Stimulated activated CD8-positive, alpha-beta memory T cell treated with anti-CD3 and anti-CD28 coated beads, Interleukin-2, amount 100 ng/mL, for 1 hour (primary cell): ENCODE data around the gene RNF224.
A peak's percentile ranks its signal among the peaks of the same experiment; 100 is the strongest.

ENCODE experiments used
- DNase-seq, 2 donors: peaks; one replicate each; pipeline ENCODE4 v3.0.0-alpha.2; 2020; ENCODE audit warnings: low read depth in 2 of 2

Gene RNF224

DNA sequence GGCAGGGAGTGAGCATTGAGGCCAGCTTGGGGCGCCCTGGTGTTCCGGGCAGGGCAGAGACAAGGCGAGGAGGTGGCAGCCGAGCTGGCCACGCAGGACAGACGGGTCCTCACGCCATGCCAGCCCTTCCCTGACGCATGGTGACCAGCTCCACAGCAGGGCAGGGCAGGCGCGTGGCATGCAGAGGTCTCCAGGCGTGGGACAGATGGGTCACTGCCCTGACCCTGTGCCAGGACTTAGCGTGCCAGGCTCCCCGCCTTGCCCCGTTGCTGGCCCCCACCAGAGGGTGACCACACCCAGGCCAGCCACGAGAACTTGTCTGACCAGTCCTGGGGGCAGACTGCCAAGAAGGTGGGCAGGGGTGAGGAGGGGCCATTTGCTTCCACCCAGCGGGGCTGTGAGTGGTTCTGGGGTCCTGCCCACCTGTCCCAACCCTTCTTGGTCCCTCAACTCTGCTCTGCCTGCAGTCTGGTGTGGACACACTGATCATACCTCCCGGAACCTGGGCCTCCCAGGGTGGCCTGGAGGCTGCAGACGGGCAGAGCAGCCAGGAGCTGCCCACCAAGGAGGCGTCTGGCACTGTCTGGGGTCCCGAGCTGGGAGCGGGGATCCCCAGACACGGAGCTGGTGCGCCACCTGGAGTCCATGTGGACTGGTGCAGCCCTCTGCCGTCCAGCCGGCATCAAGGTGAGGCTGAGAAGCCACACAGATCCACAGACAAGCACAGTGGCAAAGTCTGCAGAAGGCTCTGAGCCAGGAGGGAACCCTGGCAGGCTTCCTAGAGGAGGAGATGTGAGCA, at the start of gene RNF224:
TSS of gene RNF224 (plus strand) at position 449 of the 799 bp plus-strand sequence. CDS start 834 bp downstream, outside the sequence.
- DNase-seq: peak; percentile 60 to 72

DNA sequence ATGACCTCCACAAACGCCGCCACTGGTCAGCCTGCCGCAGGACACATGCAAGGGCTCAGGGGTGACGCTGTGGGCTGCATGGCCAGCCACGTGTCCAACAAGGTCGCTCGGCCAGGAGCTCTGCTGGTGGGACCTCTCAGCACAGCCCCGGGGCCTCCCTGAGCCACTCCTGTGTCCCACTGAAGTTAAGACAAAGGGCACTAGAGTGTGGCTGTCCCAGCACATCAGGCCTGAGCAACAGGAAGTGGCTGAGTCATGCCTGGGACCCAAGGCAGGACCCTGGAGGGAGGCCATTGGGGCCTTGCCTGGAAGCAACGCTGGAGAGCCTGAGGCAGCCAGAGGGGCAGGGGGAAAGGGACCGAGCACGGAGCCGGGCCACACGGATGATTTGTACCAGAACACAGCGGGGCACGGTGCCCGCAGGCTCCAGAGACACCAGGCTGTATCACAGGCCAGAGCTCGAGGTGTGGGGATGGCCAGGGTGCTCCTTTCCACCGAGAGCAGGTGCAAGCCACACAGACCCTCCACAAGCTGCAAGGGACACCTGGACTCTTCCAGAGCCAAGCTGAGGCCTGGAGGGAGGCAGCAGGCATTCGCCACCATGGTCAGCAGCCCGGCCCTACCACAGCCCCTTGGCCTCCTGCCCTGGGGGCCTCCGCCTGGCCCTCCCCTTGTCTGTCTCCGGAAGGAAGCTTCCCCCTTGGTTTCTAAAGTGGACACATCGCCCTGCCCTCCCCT, 48.9 kb upstream of the RNF224 start:
- no peak for DNase-seq

DNA sequence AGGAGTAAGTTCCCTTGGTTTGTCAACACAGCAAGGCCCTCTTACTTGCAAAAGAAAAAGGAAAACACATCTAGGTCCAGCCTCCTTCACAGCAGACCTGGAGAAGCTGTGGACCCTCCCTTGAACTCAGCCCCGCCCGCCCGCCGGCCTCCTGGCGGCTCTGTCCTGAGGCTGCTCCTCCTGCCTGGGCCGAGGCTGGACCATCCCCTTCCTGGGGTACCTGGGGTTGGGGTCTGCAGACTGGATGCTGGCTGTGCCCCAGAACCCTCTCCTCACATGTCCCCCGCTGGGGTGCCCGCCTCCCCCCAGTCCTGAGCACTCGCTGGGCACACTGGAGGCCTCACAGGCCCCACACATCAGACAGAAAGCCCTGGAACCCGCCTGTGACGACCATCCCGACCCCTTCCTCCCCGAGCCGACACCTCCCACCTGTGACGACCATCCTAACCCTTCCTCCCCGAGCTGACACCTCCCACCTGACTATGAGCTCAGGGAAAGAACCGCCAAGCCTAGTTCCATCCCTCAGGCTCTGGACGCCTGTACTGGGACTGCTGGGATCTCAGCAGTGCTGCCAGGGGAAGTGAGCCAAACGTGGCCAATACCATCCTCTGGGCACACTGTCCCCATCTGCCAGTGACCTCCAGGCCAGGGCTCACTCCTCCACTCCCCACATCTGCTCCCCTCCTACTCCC, 48.2 kb upstream of the RNF224 start:
- DNase-seq: no peak

DNA sequence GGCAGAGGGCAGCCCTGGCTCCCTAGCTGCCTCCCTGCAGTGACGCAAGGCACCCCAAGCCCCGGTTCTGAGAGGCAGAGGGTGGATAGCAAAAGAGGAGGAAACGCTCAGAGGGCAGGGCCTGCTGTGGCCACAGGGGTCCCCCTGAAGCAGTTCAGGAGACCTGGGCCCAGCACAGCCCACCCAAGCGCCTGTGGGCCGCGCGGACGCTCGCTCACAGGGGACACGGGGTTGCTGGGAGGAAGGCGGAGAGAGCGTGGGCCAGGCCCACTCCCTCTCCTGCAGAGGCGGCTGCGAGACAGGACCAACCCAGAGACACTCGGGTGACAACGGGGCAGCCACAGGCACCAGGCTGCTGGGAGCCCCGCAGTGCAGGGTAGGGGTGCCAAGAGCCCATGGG, 47.5 kb upstream of the RNF224 start:
- DNase-seq: no peak

DNA sequence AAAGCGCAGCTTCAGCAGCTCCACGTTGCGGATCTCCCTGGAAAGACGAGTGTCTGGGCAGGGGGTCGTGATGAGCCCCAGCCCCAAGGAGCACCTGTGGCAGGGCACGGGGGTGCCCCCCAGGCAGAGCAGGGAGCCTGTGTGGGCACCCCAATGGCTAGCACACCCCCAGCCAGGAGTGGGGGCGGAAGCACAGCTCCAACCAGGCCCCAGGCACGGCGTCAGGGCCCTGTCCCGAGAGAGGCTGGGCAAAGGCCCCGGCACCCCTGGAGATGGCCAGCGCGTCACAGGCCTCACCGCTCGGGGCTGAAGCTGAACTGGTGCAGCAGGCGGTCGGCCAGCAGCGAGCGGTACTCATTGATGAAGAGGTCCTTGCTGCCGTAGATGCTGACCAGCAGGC, 46.8 kb upstream of the RNF224 start:
- no peak for DNase-seq

DNA sequence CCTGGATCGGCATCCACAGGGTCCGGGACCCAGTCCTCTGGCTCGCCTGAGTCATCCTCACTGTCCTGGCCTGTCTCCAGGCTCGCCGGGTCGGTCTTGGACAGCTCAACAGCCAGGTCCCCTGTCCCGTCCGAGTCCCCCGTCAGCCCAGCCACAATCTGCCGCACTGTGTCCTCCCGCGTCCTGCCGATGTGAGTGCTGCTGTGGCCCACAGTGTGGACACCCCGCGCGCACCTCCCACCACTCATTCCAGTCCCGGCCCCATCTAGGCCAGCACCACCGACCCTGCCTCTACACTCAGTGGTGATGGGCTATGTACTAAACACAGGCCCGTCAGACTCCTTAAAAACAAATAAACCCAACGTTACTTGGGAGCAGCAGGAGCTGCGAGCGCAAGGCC, 45.6 kb upstream of the RNF224 start:
- no peak for DNase-seq

DNA sequence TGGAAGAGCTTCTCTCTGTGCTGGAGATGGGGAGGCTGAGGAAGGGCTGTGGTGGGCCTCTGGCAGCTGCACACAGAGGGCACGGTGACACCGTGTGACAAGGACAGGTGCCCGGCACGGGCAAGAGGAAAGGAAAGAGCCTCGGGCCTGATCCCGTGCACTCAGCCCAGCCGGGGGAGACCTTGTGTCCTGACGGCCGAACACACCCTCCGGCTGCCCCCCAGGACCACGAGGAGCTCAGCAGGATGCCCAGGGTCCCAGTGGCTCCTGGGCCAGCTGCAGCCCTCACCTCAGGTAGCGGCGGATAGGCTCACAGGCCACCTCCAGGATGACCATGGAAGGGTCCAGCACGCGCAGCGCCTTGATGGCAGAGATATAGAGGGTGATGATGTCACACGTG, 44.5 kb upstream of the RNF224 start:
- DNase-seq: no peak

- DNase-seq: no peak
These were observed 43.2 kb upstream of the RNF224 start for GRCh38 chr9:137183980-137184595.

- DNase-seq: no peak
These were observed 42.2 kb upstream of the RNF224 start for GRCh38 chr9:137184881-137185660.

DNA sequence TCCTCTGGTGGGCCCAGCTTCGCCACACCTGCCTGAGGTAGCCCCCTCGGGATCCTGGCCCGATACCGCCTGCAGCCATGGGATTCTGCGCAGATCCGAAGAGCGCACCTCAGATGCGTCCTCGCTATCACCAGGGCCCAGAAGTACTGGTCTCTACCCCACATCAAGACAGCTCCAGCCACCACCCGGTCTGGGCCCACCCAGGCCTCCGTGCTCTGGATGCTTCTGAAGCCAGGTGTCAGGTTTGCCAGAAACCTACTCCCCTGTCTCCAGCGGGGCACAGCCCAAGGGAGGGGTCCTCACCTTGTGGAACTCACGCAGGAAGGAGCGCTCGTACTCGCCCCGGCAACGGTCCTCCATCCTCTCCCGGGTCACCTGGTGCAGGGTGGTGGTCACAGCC, 41.4 kb upstream of the RNF224 start:
- DNase-seq: no peak

- DNase-seq: no peak
These were observed 40.9 kb upstream of the RNF224 start for GRCh38 chr9:137186385-137186784.

DNA sequence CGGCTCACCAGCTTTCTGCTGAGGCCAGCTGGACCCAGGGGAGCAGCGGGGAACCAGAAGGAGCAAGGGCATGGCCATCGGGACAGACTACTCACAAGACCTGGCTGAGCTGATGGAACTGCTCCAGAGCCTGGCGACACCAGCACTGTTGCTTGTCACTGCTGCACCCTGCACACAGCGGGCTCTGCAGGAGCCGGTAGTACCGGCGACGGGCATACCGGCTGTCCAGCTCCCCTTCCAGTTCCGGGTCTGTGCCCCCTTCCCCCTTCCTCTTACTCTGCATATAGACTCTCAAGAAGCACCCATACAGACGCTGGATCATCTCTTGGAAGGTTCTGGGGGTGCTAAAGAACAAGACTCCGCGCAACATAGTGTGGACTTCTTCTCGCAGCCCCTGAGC, 39.9 kb upstream of the RNF224 start:
- DNase-seq: no peak

GRCh38 chr9:137188086-137188489, 39.2 kb upstream of the RNF224 start:
- no peak for DNase-seq

GRCh38 chr9:137188490-137189296, 38.6 kb upstream of the RNF224 start, which contains the start of the genes ANAPC2 and SSNA1:
ANAPC2 (minus strand) TSS chr9:137188560; CDS start chr9:137188532, 28 bp downstream.
SSNA1 (plus strand) TSS chr9:137188676; CDS start chr9:137188727, 51 bp downstream.
- peak; percentile 85 to 89 for DNase-seq

GRCh38 chr9:137189297-137190295, 37.7 kb upstream of the RNF224 start:
- DNase-seq: no peak

DNA sequence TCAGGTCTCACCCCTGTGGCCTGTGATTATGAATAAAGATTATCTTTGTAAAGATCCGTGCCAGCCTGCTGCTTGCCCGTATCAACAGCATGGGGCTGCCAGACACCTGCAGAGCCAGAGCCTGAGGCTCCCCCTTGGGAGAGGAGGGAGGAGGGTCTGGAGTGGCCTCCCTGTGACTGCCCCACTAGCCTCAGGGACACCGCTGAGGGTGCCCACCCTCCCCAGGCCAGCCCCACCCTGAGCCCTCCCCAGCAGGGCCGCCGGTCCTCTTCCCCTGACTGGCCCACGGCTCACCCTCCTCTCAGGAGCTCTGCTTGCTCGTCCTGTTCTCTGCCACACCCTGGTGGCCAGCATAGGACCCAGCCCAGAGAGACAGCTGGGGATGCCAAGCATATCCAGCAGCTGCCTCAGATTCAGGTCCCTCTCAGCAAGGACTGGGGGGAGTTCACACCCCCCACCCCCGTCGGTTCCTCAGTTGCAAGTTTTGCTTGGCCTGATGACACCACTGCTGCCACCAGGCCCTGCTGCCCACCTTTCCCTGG, 36.9 kb upstream of the RNF224 start:
- no peak for DNase-seq

DNA sequence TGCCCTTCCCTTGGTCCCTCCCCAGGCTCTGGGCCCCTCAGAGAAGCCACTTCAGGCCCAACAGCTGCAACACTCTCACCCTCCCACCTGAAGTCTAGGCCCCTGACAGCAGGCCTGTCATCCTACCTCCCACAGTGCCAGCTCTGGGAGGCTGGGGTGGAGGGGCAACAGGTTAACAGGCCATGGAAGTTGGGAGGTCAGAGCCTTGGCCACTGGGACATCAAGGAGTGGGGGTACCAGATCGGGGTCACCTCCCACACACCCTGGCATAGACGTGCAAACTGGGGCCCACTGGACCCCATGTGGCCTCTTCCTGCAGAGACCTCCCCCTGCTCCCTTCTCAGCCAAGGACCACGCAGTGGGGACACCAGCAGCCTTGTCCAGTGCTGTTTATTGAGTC, 36.1 kb upstream of the RNF224 start:
- DNase-seq: no peak

DNA sequence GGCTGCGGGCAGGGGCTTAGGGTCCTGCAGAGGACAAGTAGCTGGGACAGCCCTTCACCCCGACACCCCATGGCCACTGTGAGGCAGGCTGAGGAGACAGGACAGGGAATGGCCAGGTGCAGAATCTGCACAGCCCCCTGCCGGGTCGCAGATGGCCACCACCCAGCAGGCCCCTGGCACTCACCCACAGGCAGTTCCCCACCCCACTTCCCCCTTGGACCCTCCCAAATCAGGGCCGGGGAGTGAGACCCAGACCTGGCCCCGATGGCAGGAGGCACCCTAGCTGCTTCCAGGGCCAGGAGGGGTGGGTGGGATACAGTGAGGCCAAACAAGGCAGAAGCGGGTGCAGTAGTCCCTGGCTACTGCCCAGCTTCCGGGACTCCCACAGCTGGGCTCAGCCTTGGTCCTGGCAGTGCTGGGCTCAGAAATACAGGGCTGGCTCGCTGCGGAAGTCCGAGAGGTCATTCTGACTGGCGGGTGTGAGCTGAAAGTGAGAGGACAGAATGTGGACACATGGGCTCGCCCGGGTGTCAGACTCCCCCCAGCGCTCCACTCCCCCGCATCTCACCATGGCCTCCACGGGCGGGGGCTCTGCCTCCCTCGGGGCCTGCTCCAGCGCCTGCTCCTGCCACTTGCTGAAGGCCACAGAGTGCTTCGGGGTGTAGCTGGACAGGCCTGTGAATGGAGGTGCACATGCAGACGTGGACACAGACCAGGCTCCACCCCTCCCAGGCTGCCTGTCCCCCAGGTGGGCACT, 35.4 kb upstream of the RNF224 start:
- no peak for DNase-seq
